T-helper 17 cell (primary cell): ENCODE results near the gene GSPT1. TPM values are rescaled to one million over a fixed set of nuclear protein-coding genes. Genes with fewer than 3 reads are reported as not detected.
A peak's percentile ranks its signal among the peaks of the same experiment; 100 is the strongest.
"Not testable (repeated sequence)": the region's sequence is repeated elsewhere in the genome, so short reads cannot be mapped to it uniquely, and the experiment has no call there.

Source experiments
- ATAC-seq: fragments of 150-1000 bp; cut with Tn5 transposase; 2 replicates; pipeline ENCODE4 v1.10.0; 2021; ENCODE audit warnings: mild to moderate bottlenecking, moderate library complexity
- DNase-seq, 3 donors: peaks; one replicate each; pipeline versions ENCODE4 v3.0.0 to v3.0.0-alpha.2; 2020 to 2021
- H3K9me3 ChIP-seq: one replicate; pipeline ENCODE4 v1.7.0; 2013; ENCODE audit warnings: low read length, mild to moderate bottlenecking; ENCODE audit not compliant: control insufficient read depth, poor library complexity, severe bottlenecking
- H3K27ac Mint-ChIP-seq: one replicate; pipeline ENCODE4 v1.8.0; 2022; ENCODE audit warnings: mild to moderate bottlenecking, moderate library complexity, mixed read lengths
- H3K27me3 Mint-ChIP-seq: one replicate; pipeline ENCODE4 v1.8.0; 2022; ENCODE audit warnings: mixed read lengths
- H3K36me3 Mint-ChIP-seq: one replicate; pipeline ENCODE4 v1.8.0; 2022; ENCODE audit warnings: low read depth, mixed read lengths
- H3K4me1 Mint-ChIP-seq: one replicate; pipeline ENCODE4 v1.8.0; 2022; ENCODE audit warnings: mild to moderate bottlenecking, mixed read lengths
- H3K4me3 Mint-ChIP-seq: one replicate; pipeline ENCODE4 v1.8.0; 2022; ENCODE audit warnings: mild to moderate bottlenecking, moderate library complexity, mixed read lengths
- total RNA-seq, 4 donors: library from RNA in 2 of 4; stranded (reverse) in 2 of 4; gene quantifications; one replicate each; pipeline ENCODE4 v1.2.3 and lab custom pipeline; 2022 to 2026

Gene GSPT1
- total RNA-seq, 2 donors from 2014 or later: 161 to 203 TPM

DNA sequence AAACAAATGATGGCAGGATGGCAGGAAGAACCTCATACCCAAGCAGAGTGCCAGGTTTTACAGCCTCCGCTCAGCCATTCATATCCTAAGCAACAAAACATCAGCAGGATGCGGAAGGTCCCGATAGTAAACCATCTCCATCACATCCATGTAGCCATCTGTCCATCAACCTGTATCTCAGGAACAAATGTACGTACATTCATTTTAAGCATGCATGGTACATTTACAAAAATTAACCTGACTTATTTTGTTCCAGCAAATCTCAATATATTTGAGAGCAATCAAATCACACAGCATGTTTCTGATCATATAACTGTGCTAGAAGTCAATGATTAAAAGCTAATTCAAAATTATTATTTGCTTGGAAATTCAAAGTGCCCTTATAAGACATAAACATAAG lies 26.2 kb upstream of the GSPT1 start, which contains the start of gene NPIPB2:
Gene NPIPB2, minus strand, starts transcription at position 101 of the 400 bp plus-strand sequence. Its CDS starts 0 bp downstream, at position 101.
- ATAC-seq, H3K27me3 Mint-ChIP-seq, H3K36me3 Mint-ChIP-seq, DNase-seq, H3K27ac Mint-ChIP-seq, H3K4me1 Mint-ChIP-seq, H3K4me3 Mint-ChIP-seq, H3K9me3 ChIP-seq: not testable (repeated sequence)

- H3K36me3 Mint-ChIP-seq: not testable (repeated sequence)
Observed at GRCh38 chr16:11927350-11927749, 11.6 kb upstream of the GSPT1 start.

GRCh38 chr16:11924046-11924445 lies 8.3 kb upstream of the GSPT1 start:
- not testable (repeated sequence) for H3K4me1 Mint-ChIP-seq, DNase-seq, H3K9me3 ChIP-seq, H3K4me3 Mint-ChIP-seq, ATAC-seq, H3K36me3 Mint-ChIP-seq, H3K27me3 Mint-ChIP-seq, H3K27ac Mint-ChIP-seq

More at GRCh38 chr16:11927350-11927749, 11.6 kb upstream of the GSPT1 start:
- ATAC-seq, DNase-seq, H3K27me3 Mint-ChIP-seq, H3K4me1 Mint-ChIP-seq, H3K4me3 Mint-ChIP-seq, H3K27ac Mint-ChIP-seq, H3K9me3 ChIP-seq: not testable (repeated sequence)

- Mint-ChIP-seq H3K27ac (peak overlapping the region; percentile 85), H3K4me3 (peak overlapping the region; percentile 93), H3K36me3 (no peaks in the 10 kb centered on the region), H3K4me1 (peaks cover 30% of the 10 kb centered on the region), H3K27me3 (no peaks in the 10 kb centered on the region)
- DNase-seq: no peak
- no peak for ATAC-seq
- no peaks in the 10 kb centered on the region for H3K9me3 ChIP-seq
Observed at GRCh38 chr16:11916524-11917285, 949 bp upstream of the GSPT1 start.

DNA sequence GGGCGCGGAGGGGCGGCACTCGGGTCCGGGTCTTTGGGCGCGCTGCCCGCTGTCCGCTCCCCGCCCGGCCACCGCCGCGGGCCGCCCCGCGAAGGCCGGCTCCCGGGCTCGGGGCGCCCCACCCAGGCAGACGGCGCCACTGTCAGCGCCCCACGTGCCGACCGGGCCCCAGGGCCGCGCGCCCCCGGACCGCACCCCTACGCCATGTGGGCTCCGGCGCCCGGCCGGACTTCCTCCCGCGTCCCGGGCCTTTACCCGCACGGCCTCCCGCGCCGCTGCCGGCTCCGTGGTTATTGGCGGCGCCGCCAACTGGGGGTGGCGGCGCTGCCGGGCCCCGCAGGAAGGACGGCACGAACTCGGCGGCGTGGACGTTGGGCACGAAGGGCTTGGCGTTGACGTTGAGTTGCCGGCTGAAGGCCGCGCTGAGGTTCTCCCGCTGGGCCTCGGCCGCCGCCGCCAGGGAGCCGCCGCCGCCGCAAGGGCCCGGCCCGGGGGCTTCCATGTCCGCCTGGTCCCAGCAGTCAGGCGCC lies 577 bp downstream of the GSPT1 start:
- no peaks in the 10 kb centered on the region for H3K9me3 ChIP-seq
- Mint-ChIP-seq H3K4me1 (peaks cover 35% of the 10 kb centered on the region), H3K27ac (peak overlapping the region; percentile 97), H3K27me3 (no peaks in the 10 kb centered on the region), H3K4me3 (peak overlapping the region; percentile 96), H3K36me3 (no peaks in the 10 kb centered on the region)
- DNase-seq: peak; percentile 25 to 38 (median 30)
- ATAC-seq: no peak

DNA sequence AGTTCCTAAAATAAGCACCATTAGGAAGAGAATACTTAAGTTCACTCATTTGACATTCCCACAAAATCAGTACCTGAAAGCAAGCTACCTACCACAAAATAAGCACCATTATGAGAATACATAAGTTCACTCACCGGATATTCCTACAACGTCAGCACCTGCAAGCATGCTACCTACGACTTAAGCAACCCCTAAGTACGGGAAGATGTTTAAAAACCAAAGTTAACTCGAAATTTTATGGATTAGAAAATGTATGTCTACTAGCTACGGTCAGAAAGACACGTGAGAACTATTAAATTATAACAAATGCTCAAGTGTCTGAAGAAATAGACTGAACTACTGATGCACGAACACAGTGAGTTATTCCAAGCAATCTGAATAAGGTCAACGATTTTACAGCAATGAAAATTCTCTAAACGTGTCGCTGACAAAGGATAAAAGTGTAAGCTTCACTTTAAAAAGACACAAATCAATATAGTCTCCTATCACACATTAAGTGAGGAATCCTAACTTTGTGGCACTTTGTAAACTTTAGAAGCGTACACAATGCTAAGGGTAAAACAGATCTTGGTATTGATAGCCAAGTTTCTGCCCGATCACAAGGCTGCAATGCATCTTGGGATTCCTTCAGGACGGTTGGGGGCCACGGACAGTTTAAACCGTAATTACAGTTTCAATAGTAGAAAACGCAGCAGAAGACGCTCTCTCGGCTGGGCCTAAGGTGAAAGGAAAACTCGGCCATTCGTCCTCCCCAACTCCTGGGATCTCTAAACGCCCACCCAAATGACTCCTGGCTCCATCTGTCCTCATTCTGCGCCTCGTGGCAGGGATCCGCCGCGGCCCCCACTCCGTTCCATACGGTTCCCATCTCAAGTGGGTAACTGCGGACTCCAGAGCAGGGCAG lies 1.3 kb downstream of the GSPT1 start:
- no peaks in the 10 kb centered on the region for H3K9me3 ChIP-seq
- H3K4me3 Mint-ChIP-seq: peak overlapping the region; percentile 96
- DNase-seq (no peak), ATAC-seq (peak; percentile 15)
- peaks cover 36% of the 10 kb centered on the region for H3K4me1 Mint-ChIP-seq
- H3K36me3 Mint-ChIP-seq: no peaks in the 10 kb centered on the region
- peak overlapping the region; percentile 97 for H3K27ac Mint-ChIP-seq
- no peaks in the 10 kb centered on the region for H3K27me3 Mint-ChIP-seq

DNA sequence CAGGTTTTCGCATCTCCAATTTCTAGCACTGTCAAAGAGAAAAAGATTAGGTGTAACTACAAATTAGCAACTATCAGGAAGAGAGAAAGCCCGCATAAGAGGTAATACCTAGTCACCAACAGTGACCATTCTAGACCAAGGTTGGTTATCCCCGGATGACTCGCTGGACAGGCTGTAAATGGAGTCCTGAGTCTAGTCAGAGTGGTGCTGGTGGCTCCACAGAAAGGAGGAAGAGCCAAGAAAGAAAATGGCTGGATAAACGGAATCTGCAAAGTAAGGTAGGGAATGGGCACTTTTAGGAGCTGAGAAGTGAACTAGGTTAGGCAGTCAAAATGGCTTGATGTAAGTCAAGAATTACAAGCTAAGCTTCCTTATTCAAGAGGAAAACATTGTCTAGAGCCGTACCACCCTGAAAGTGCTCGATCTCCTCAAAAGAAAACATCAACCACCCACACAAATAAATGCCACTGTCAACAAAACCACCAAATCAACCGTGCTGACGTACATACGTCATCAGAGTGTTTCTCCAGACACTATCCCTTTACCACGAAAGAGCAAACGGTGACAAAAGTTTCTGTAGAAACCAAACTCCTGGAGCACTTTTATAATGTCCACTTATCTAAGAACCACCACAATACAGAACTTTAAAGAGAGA lies 2.2 kb downstream of the GSPT1 start:
- Mint-ChIP-seq H3K27me3 (no peaks in the 10 kb centered on the region), H3K4me1 (peaks cover 40% of the 10 kb centered on the region), H3K36me3 (no peaks in the 10 kb centered on the region), H3K27ac (peak overlapping the region; percentile 97), H3K4me3 (peak overlapping the region; percentile 96)
- ATAC-seq: peak; percentile 50
- DNase-seq: peak in 1 of 3 donors; percentile 26
- H3K9me3 ChIP-seq: no peaks in the 10 kb centered on the region

- Mint-ChIP-seq H3K36me3 (no peaks in the 10 kb centered on the region), H3K27ac (peak overlapping the region; percentile 45), H3K4me1 (peaks cover 47% of the 10 kb centered on the region), H3K4me3 (peak overlapping the region; percentile 31), H3K27me3 (no peaks in the 10 kb centered on the region)
- DNase-seq (no peak), ATAC-seq (no peak)
- no peaks in the 10 kb centered on the region for H3K9me3 ChIP-seq
Observed at GRCh38 chr16:11909653-11910545, 5.9 kb downstream of the GSPT1 start.

DNA sequence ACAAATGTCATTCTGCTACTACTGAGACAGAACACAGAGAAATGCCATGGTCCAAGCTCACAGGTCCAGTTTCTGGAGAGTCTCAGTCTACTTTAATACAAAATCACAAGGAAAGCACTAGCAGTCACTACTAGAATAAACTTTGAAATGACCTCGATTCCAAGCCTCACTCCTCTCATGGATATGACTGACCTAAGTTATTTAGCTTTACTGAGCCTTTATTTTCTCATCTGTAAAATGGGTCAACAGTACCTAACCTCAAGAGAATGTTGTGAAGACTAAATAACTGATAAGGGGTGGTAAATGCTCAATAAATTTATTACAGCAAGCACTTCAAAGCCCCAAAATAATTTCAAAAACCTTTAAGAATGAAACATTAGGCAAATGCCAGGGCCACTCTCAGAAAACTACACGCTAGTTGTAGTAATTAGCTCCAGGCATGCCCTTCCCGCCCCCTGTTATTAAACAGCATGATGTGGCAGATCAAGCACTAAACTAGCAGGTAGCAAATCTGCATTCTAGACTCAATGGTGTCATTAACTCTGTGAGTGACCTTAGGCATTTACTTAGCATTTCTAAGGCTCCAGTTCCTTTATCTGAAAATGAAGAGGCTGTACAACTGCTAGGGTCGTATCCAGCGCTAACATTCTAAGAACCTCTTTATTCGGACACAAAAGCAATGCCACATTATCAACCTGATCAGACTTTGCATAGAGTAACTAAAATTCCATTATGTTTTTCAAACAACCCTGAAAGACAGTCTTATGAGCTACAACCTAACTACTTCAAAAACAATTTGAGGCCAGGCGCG lies 8.4 kb downstream of the GSPT1 start:
- no peak for ATAC-seq
- Mint-ChIP-seq H3K4me1 (peaks cover 35% of the 10 kb centered on the region), H3K4me3 (peak overlapping the region; percentile 62), H3K27me3 (no peaks in the 10 kb centered on the region), H3K27ac (peak overlapping the region; percentile 51), H3K36me3 (no peaks in the 10 kb centered on the region)
- no peaks in the 10 kb centered on the region for H3K9me3 ChIP-seq
- DNase-seq: no peak

DNA sequence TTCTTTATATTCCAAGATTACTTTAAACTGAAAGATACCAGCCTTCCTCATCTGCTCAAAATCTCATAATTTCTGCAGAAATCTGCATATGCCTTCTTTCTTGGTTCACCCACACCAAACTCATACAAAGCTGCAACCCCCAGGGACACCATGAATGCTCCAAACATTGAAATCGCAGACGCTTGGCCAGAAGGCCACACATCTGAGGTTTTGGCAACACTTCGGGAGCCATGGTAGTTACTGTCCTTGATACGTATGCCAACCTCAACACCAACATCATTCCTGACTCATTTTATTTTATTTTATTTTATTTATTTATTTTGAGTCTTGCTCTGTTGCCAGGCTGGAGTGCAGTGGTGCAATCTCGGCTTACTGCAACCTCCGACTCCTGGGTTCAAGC lies 11.8 kb downstream of the GSPT1 start:
- ATAC-seq (no peak), DNase-seq (no peak)
- Mint-ChIP-seq H3K4me3 (no peak overlapping the region), H3K27me3 (no peaks in the 10 kb centered on the region), H3K4me1 (peaks cover 43% of the 10 kb centered on the region), H3K27ac (peak overlapping the region; percentile 67), H3K36me3 (no peaks in the 10 kb centered on the region)
- no peaks in the 10 kb centered on the region for H3K9me3 ChIP-seq

DNA sequence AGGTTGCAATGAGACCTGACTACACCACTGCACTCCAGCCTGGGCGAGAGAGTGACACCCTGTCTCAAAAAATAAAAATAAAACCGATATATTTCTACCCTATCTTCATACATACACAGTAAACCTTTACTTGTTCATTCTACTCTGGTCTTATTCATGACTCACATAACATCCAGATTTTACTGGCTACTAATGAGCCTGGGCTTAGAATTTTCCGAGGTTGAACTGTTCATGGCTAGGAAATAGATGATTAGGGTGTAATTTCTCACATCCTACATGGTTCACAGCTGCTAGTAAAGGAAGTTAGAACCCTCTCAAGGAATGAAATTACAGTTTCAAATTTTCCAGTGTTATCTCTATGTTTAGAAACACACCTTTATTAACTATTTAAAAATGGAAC lies 14.7 kb downstream of the GSPT1 start:
- H3K27me3 Mint-ChIP-seq: no peaks in the 10 kb centered on the region
- H3K9me3 ChIP-seq: no peaks in the 10 kb centered on the region
- H3K36me3 Mint-ChIP-seq: peaks cover 2% of the 10 kb centered on the region
- peak overlapping the region; percentile 75 for H3K27ac Mint-ChIP-seq
- DNase-seq: no peak
- H3K4me1 Mint-ChIP-seq: peaks cover 39% of the 10 kb centered on the region
- peak overlapping the region; percentile 31 for H3K4me3 Mint-ChIP-seq
- peak; percentile 13 for ATAC-seq
